ENCODE measurements around the gene ERBB2. TPM values are rescaled to one million over a fixed set of nuclear protein-coding genes. Genes with fewer than 3 reads are reported as not detected.
A peak's percentile ranks its signal among the peaks of the same experiment; 100 is the strongest.

ERBB2 gene
- total and polyA plus RNA-seq, 9 of the 15 experiments (the other 6 are each of a cell fraction or from before 2014, with no cell fraction given): 0.74 to 5.6 (median 3.3) TPM

DNA sequence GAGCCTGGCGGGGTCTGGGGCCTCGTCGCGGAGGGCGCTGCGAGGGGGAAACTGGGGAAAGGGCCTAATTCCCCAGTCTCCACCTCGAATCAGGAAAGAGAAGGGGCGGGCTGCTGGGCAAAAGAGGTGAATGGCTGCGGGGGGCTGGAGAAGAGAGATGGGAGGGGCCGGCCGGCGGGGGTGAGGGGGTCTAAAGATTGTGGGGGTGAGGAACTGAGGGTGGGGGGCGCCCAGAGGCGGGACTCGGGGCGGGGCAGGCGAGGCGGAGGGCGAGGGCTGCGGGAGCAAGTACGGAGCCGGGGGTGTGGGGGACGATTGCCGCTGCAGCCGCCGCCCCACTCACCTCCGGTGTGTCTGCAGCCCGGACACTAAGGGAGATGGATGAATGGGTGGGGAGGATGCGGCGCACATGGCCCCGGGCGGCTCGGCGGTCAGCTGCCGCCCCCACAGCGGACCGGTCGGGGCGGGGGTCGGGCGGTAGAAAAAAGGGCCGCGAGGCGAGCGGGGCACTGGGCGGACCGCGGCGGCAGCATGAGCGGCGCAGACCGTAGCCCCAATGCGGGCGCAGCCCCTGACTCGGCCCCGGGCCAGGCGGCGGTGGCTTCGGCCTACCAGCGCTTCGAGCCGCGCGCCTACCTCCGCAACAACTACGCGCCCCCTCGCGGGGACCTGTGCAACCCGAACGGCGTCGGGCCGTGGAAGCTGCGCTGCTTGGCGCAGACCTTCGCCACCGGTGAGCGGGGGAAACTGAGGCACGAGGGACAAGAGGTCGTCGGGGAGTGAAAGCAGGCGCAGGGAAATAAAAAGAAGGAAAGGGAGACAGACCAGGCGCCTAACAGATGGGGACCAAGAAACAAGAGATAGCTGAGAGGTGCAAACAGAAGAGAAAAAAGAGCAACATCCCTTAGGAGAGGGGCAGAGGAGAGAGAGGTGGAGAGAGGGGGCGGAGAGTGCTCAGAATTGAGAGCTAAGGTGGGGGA is 31.6 kb upstream of the ERBB2 start, which contains the start of gene PNMT (continued):
- TF ChIP-seq, protein P1, sequence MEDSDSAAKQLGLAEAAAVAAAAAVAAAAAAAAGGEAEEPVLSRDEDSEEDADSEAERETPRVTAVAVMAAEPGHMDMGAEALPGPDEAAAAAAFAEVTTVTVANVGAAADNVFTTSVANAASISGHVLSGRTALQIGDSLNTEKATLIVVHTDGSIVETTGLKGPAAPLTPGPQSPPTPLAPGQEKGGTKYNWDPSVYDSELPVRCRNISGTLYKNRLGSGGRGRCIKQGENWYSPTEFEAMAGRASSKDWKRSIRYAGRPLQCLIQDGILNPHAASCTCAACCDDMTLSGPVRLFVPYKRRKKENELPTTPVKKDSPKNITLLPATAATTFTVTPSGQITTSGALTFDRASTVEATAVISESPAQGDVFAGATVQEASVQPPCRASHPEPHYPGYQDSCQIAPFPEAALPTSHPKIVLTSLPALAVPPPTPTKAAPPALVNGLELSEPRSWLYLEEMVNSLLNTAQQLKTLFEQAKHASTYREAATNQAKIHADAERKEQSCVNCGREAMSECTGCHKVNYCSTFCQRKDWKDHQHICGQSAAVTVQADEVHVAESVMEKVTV (CRISPR knock-in tag; IDR thresholded peaks at IDR 0.05): 0 out of 2 replicates have a peak, but pooled peaks have one; percentile 6
- TF ChIP-seq, protein P2, sequence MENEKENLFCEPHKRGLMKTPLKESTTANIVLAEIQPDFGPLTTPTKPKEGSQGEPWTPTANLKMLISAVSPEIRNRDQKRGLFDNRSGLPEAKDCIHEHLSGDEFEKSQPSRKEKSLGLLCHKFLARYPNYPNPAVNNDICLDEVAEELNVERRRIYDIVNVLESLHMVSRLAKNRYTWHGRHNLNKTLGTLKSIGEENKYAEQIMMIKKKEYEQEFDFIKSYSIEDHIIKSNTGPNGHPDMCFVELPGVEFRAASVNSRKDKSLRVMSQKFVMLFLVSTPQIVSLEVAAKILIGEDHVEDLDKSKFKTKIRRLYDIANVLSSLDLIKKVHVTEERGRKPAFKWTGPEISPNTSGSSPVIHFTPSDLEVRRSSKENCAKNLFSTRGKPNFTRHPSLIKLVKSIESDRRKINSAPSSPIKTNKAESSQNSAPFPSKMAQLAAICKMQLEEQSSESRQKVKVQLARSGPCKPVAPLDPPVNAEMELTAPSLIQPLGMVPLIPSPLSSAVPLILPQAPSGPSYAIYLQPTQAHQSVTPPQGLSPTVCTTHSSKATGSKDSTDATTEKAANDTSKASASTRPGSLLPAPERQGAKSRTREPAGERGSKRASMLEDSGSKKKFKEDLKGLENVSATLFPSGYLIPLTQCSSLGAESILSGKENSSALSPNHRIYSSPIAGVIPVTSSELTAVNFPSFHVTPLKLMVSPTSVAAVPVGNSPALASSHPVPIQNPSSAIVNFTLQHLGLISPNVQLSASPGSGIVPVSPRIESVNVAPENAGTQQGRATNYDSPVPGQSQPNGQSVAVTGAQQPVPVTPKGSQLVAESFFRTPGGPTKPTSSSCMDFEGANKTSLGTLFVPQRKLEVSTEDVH (IDR thresholded peaks at IDR 0.05; ENCODE audit: low read depth, partially characterized antibody): no peak
- TF ChIP-seq HNRNPLL (IDR thresholded peaks at IDR 0.05; ENCODE audit: low read depth, low read length, poor library complexity, severe bottlenecking) (peak; percentile 44), MTA3 (IDR thresholded peaks at IDR 0.05; ENCODE audit: borderline replicate concordance) (peak; percentile 82; the same call in 1 of the 2 replicates), CBX3 (IDR thresholded peaks at IDR 0.05; ENCODE audit: borderline replicate concordance in 1 of 2, low read length in 2 of 2) (peak in 1 of 2 experiments; percentile 71; a peak in 2 of 3 replicates), ZNF507 (tag; conservative IDR thresholded peaks at IDR 0.05) (no peak), ARID1B (IDR thresholded peaks at IDR 0.05) (0 out of 2 replicates have a peak, but pooled peaks have one; percentile 10), CREM (IDR thresholded peaks at IDR 0.05; ENCODE audit: low read depth) (peak; percentile 80; the same call in 1 of the 2 replicates)
- TF ChIP-seq, protein P3, sequence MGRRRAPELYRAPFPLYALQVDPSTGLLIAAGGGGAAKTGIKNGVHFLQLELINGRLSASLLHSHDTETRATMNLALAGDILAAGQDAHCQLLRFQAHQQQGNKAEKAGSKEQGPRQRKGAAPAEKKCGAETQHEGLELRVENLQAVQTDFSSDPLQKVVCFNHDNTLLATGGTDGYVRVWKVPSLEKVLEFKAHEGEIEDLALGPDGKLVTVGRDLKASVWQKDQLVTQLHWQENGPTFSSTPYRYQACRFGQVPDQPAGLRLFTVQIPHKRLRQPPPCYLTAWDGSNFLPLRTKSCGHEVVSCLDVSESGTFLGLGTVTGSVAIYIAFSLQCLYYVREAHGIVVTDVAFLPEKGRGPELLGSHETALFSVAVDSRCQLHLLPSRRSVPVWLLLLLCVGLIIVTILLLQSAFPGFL (CRISPR knock-in tag; IDR thresholded peaks at IDR 0.05): no peak
- TF ChIP-seq, protein P4, sequence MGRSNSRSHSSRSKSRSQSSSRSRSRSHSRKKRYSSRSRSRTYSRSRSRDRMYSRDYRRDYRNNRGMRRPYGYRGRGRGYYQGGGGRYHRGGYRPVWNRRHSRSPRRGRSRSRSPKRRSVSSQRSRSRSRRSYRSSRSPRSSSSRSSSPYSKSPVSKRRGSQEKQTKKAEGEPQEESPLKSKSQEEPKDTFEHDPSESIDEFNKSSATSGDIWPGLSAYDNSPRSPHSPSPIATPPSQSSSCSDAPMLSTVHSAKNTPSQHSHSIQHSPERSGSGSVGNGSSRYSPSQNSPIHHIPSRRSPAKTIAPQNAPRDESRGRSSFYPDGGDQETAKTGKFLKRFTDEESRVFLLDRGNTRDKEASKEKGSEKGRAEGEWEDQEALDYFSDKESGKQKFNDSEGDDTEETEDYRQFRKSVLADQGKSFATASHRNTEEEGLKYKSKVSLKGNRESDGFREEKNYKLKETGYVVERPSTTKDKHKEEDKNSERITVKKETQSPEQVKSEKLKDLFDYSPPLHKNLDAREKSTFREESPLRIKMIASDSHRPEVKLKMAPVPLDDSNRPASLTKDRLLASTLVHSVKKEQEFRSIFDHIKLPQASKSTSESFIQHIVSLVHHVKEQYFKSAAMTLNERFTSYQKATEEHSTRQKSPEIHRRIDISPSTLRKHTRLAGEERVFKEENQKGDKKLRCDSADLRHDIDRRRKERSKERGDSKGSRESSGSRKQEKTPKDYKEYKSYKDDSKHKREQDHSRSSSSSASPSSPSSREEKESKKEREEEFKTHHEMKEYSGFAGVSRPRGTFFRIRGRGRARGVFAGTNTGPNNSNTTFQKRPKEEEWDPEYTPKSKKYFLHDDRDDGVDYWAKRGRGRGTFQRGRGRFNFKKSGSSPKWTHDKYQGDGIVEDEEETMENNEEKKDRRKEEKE (IDR thresholded peaks at IDR 0.05; ENCODE audit: borderline replicate concordance in 1 of 2, control insufficient read depth in 1 of 2, low read depth in 2 of 2, low read length in 1 of 2): no peak
- TF ChIP-seq, protein P5, sequence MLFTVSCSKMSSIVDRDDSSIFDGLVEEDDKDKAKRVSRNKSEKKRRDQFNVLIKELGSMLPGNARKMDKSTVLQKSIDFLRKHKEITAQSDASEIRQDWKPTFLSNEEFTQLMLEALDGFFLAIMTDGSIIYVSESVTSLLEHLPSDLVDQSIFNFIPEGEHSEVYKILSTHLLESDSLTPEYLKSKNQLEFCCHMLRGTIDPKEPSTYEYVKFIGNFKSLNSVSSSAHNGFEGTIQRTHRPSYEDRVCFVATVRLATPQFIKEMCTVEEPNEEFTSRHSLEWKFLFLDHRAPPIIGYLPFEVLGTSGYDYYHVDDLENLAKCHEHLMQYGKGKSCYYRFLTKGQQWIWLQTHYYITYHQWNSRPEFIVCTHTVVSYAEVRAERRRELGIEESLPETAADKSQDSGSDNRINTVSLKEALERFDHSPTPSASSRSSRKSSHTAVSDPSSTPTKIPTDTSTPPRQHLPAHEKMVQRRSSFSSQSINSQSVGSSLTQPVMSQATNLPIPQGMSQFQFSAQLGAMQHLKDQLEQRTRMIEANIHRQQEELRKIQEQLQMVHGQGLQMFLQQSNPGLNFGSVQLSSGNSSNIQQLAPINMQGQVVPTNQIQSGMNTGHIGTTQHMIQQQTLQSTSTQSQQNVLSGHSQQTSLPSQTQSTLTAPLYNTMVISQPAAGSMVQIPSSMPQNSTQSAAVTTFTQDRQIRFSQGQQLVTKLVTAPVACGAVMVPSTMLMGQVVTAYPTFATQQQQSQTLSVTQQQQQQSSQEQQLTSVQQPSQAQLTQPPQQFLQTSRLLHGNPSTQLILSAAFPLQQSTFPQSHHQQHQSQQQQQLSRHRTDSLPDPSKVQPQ (CRISPR knock-in tag; IDR thresholded peaks at IDR 0.05; ENCODE audit: borderline replicate concordance): no peak
